B cell (primary cell): Measurements from ENCODE around the gene PLCB1. TPM values are rescaled to one million over a fixed set of nuclear protein-coding genes. Genes with fewer than 3 reads are reported as not detected.

Experiments
- ATAC-seq: fragments of 200-7000 bp; cut with Tn5 transposase; one replicate; pipeline ENCODE4 v1.10.0; 2021; ENCODE audit warnings: low read depth, mild to moderate bottlenecking, moderate number of reproducible peaks, moderate library complexity
- CTCF ChIA-PET: fragments of 350-600 bp; sonication (Branson Sonifier 250); formaldehyde crosslinking; loops from one replicate; lab custom pipeline; 2021; ENCODE audit warnings: antibody characterized with exemption, inconsistent platforms; lab: Charles Lee
- POLR2A ChIA-PET: fragments of 350-600 bp; sonication (Branson Sonifier 250); formaldehyde crosslinking; loops from one replicate; lab custom pipeline; 2021; ENCODE audit warnings: antibody characterized with exemption; lab: Charles Lee
- DNase-seq: peaks from one replicate; pipeline ENCODE4 v3.0.0; 2013
- H2AFZ ChIP-seq: 2 replicates; pipeline ENCODE4 v1.6.1; 2012; ENCODE audit warnings: mild to moderate bottlenecking, low read depth, low read length; ENCODE audit not compliant: insufficient read depth, poor library complexity, severe bottlenecking
- H3K27ac ChIP-seq, 2 donors: 1 replicate in 1 of 2; 2 replicates in 1 of 2; pipeline ENCODE4 v1.5.1; 2012 to 2013; ENCODE audit warnings: low read length in 2 of 2, mild to moderate bottlenecking in 2 of 2, moderate library complexity in 1 of 2
- H3K27me3 ChIP-seq, 4 experiments: fragments of 200-600 bp in 1 of 4; sonication (generic) in 1 of 4; replicated peaks in 1 of 4; 1 replicate in 2 of 4; 2 replicates in 2 of 4; pipeline versions ENCODE4 v1.6.1 to v1.7.0; 2013 to 2016; ENCODE audit warnings: low read length in 3 of 4, mild to moderate bottlenecking in 2 of 4, mixed read lengths in 1 of 4, moderate library complexity in 1 of 4; ENCODE audit not compliant: insufficient read depth in 4 of 4, control insufficient read depth in 3 of 4; ENCODE audit errors: control extremely low read depth in 1 of 4
- H3K36me3 ChIP-seq, 2 experiments: replicated peaks in 1 of 2; 1 replicate in 1 of 2; 2 replicates in 1 of 2; pipeline versions ENCODE4 v1.6.1 to v1.7.1; 2013; ENCODE audit warnings: low read length in 1 of 2; ENCODE audit not compliant: insufficient read depth in 2 of 2, control insufficient read depth in 1 of 2; ENCODE audit errors: control extremely low read depth in 1 of 2, extremely low read depth in 1 of 2
- H3K4me1 ChIP-seq, 2 donors: fragments of 200-600 bp in 1 of 2; sonication (generic) in 1 of 2; 1 replicate in 1 of 2; 2 replicates in 1 of 2; pipeline versions ENCODE4 v1.5.1 to v1.6.1; 2013 to 2017; ENCODE audit warnings: low read length in 2 of 2; ENCODE audit not compliant: control insufficient read depth in 2 of 2, insufficient read depth in 2 of 2
- H3K4me2 ChIP-seq: replicated peaks from 2 replicates; pipeline ENCODE3; 2012; ENCODE audit warnings: mild to moderate bottlenecking, low read depth, low read length; ENCODE audit not compliant: poor library complexity, severe bottlenecking
- H3K4me3 ChIP-seq, 5 experiments: fragments of 200-600 bp in 1 of 5; sonication (generic) in 1 of 5; 1 replicate in 3 of 5; 2 replicates in 2 of 5; pipeline versions ENCODE4 v1.5.1 to v1.7.0; 2011 to 2016; ENCODE audit warnings: low read length in 4 of 5, mild to moderate bottlenecking in 4 of 5, low read depth in 2 of 5, control low read depth in 1 of 5, moderate library complexity in 1 of 5; ENCODE audit not compliant: insufficient read depth in 1 of 5; ENCODE audit errors: control extremely low read depth in 1 of 5, extremely low read depth in 1 of 5
- H3K79me2 ChIP-seq: fragments of 200-600 bp; sonication (generic); one replicate; pipeline ENCODE4 v1.6.0; 2016; ENCODE audit warnings: low read length; ENCODE audit not compliant: control insufficient read depth, insufficient read depth
- H3K9ac ChIP-seq: fragments of 200-600 bp; sonication (generic); 2 replicates; pipeline ENCODE4 v1.6.1; 2017; ENCODE audit warnings: mild to moderate bottlenecking, low read length, moderate library complexity
- H3K9me3 ChIP-seq, 3 donors: one replicate each; pipeline versions ENCODE4 v1.6.1 to v1.7.1; 2013; ENCODE audit warnings: low read length in 2 of 3; ENCODE audit not compliant: control insufficient read depth in 2 of 3, insufficient read depth in 1 of 3; ENCODE audit errors: control extremely low read depth in 1 of 3
- H4K20me1 ChIP-seq: 2 replicates; pipeline ENCODE4 v1.6.0; 2012; ENCODE audit warnings: mild to moderate bottlenecking, low read length; ENCODE audit not compliant: insufficient read depth, control insufficient read depth, poor library complexity, severe bottlenecking
- H3K27ac Mint-ChIP-seq: one replicate; pipeline ENCODE4 v1.8.0; 2021; ENCODE audit warnings: mixed read lengths
- H3K27me3 Mint-ChIP-seq: one replicate; pipeline ENCODE4 v1.8.0; 2021; ENCODE audit warnings: mixed read lengths
- H3K4me1 Mint-ChIP-seq: one replicate; pipeline ENCODE4 v1.8.0; 2021; ENCODE audit warnings: mixed read lengths
- H3K4me3 Mint-ChIP-seq: one replicate; pipeline ENCODE4 v1.8.0; 2021; ENCODE audit warnings: mixed read lengths
- H3K9me3 Mint-ChIP-seq: one replicate; pipeline ENCODE4 v1.8.0; 2022; ENCODE audit warnings: mixed read lengths; ENCODE audit not compliant: insufficient read depth
- CTCF ChIP-seq: fragments of 200-600 bp; IDR thresholded peaks from one replicate; pipeline ENCODE4 v1.8.0; 2022; ENCODE audit warnings: antibody characterized with exemption, mild to moderate bottlenecking
- EZH2 ChIP-seq: IDR thresholded peaks from 2 replicates; pipeline ENCODE4 v1.6.1; 2012; ENCODE audit warnings: borderline replicate concordance, low read depth, mild to moderate bottlenecking, moderate library complexity, low read length; ENCODE audit not compliant: insufficient read depth, poor library complexity, severe bottlenecking
- WGBS: methylation state at CpG from one replicate; pipeline ENCODE4 v1.1.5; 2013; ENCODE audit warnings: missing lambda C conversion rate; ENCODE audit not compliant: insufficient coverage; 5-methylcytosine and 5-hydroxymethylcytosine counted together
- intact Hi-C: fragments of 100-400 bp; cut with micrococcal nuclease; formaldehyde crosslinking; loops from one replicate; pipeline ENCODE4 v1.10.0; 2022
- polyA plus RNA-seq: library from polyadenylated mRNA; depleted of rRNA; stranded (reverse); fragments of >200 nt; gene quantifications from 2 replicates; pipeline ENCODE4 v1.2.3, GENCODE V29; 2012
- total RNA-seq, 2 donors: library from RNA; stranded (reverse); fragments of 120-200 nt in 1 of 2; gene quantifications; 1 replicate in 1 of 2; 2 replicates in 1 of 2; pipeline versions ENCODE4 v1.2.3 to v1.2.4, GENCODE V29; 2013 to 2022

The PLCB1 gene
- total and polyA plus RNA-seq, 2 donors (not counting 1 experiment from before 2014, with no cell fraction given): 0.18 to 0.47 TPM

- Histone ChIP-seq H4K20me1 (no peaks in the 10 kb centered on the region), H3K79me2 (no peaks in the 10 kb centered on the region), H3K27ac (no peak overlapping the region), H3K27me3 (no peaks in the 10 kb centered on the region), H3K4me2 (no peak overlapping the region), H3K9ac (no peak overlapping the region), H2AFZ (no peak overlapping the region), H3K4me1 (no peaks in the 10 kb centered on the region), H3K4me3 (no peak overlapping the region), H3K36me3 (no peaks in the 10 kb centered on the region), H3K9me3 (no peaks in the 10 kb centered on the region)
- Mint-ChIP-seq H3K4me3 (no peak overlapping the region), H3K27ac (no peak overlapping the region), H3K27me3 (no peaks in the 10 kb centered on the region), H3K9me3 (peaks cover 4% of the 10 kb centered on the region), H3K4me1 (no peaks in the 10 kb centered on the region)
- DNase-seq (no peak), ATAC-seq (no peak)
- no peak for TF ChIP-seq CTCF
- no peak for TF ChIP-seq EZH2
- ChIA-PET POLR2A (no interaction called here), CTCF (no interaction called here)
- no CpG with 5 or more reads among the region's 3 CpGs for WGBS
- intact Hi-C loops: no loop called here
Measured at GRCh38 chr20:8912096-8912495, 780.0 kb downstream of the PLCB1 start.

GRCh38 chr20:8912731-8913130, 780.7 kb downstream of the PLCB1 start:
- Histone ChIP-seq H4K20me1 (no peaks in the 10 kb centered on the region), H3K36me3 (no peaks in the 10 kb centered on the region), H3K27ac (no peak overlapping the region), H3K4me3 (no peak overlapping the region), H3K4me2 (no peak overlapping the region), H3K9me3 (no peaks in the 10 kb centered on the region), H3K27me3 (no peaks in the 10 kb centered on the region), H3K4me1 (no peaks in the 10 kb centered on the region), H2AFZ (no peak overlapping the region), H3K9ac (no peak overlapping the region), H3K79me2 (no peaks in the 10 kb centered on the region)
- ChIA-PET POLR2A (no interaction called here), CTCF (no interaction called here)
- no peak for DNase-seq
- WGBS: no CpG with 5 or more reads among the region's 3 CpGs
- intact Hi-C loops: no loop called here
- Mint-ChIP-seq H3K4me3 (no peak overlapping the region), H3K27ac (no peak overlapping the region), H3K27me3 (no peaks in the 10 kb centered on the region), H3K4me1 (no peaks in the 10 kb centered on the region), H3K9me3 (peaks cover 4% of the 10 kb centered on the region)
- TF ChIP-seq EZH2 (no peak), CTCF (no peak)
- no peak for ATAC-seq
